ENCODE results near the gene ZBTB42.

The ZBTB42 gene

GRCh38 chr14:104800771-104801519 lies at the start of gene ZBTB42:
Gene ZBTB42 (plus strand): TSS chr14:104801101. CDS start chr14:104801198, 97 bp downstream.
- peak; percentile 74 for DNase-seq

DNA sequence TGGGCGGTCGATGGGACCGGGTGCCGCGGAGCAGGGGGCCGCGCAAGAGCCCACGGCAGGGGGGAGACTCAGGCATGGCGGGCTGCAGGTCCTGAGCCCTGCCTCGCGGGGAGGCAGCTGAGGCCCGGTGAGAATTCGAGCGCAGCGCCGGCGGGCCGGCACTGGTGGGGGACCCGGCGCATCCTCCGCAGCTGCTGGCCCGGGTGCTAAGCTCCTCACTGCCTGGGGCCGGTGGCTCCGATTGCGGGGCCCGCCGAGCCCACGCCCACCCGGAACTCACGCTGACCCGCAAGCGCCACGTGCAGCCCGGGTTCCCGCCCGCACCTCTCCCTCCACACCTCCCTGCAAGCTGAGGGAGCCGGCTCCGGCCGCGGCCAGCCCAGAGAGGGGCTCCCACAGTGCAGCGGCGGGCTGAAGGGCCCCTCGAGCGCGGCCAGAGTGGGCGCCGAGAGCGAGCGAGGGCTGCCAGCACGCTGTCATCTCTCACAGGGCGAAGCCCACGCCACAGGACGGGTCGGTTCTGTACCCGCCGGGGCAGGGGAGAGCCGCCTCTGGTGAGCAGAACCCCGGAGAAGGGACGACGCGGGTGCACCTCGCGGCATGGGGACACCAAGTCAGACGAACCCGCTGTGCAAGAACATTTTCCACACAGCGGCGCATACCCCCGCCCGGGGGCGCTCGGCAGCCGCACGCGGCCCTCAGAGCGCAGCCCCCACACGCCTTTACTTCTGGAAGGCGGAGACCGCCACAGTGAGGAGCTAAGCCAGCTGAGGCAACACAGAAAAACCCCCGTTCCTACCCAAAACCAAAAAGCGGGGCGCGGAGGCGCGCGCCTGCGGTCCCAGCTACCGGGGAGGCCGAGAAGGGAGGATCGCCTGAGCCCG lies 49.1 kb upstream of the ZBTB42 start:
- no peak for DNase-seq

GRCh38 chr14:104752423-104752734 lies 48.5 kb upstream of the ZBTB42 start:
- no peak for DNase-seq

- peak; percentile 100 for DNase-seq
Measured at GRCh38 chr14:104752735-104753527, 48.0 kb upstream of the ZBTB42 start, which contains the start of gene SIVA1. Gene SIVA1 (plus strand): TSS chr14:104753147. CDS start chr14:104753202, 55 bp downstream.

GRCh38 chr14:104753528-104754212 lies 47.2 kb upstream of the ZBTB42 start:
- DNase-seq: peak; percentile 36

DNA sequence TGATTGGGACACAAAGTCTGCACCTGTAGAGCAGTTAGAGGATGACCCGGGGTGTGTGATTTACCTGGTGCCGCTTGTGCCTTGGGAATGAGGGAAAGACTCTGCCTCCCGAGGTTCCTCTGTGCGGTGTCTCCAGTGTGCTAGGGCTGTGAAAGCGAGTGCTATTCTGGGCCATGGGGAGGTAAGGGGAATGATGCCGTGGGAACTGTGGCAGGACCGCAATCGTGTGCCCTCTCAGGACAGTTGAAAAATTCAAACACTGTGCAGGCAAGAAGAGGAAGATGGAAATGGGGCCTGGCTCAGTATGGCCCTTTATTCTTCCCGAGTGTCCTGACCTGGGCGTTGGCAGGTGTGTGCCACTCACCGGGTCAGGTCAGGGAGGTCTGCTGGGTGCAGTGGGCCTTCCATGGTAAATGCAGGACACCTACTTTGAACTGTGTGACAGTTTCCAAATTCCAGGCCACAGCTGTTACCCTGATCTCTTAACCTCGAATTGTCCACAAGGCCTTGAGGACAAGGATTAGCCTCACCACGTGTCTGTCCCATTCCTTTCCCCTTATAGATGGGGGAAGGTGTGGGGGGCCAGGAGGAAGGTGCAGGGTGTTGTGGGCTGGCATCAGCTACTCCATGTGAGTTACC lies 46.6 kb upstream of the ZBTB42 start:
- no peak for DNase-seq

GRCh38 chr14:104755621-104756020 lies 45.3 kb upstream of the ZBTB42 start:
- DNase-seq: no peak

DNA sequence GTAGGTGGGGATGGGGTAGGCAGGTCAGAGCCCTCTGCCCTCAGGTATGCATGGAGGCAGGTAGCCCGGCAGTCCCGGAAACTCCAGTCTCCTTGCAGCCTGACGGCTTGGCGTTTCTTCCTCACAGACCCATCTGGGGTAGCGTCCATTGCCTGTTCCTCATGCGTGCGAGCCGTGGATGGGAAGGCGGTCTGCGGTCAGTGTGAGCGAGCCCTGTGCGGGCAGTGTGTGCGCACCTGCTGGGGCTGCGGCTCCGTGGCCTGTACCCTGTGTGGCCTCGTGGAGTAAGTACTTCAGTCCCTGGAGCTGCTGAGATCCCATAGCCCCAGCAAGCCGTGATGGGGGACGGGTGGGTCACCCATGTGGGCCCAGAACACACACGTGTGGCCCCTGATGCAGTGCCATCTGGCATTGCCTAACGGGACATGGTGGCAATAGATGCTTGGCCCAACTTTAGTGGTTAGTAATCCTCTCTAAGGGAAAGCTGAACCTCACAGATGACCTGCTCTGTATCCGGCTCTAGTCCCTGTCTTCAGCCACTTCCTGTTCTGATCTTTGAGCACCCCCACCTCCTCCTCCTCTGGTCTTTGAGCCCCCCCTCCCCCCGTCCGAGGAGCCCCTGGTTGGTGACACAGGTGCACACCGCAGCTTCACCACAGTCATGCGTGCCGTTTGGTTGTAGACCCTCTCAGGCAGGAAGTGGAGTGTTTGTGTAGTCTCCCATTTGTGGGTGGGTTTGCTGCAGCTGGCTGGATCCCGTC lies 44.2 kb upstream of the ZBTB42 start:
- no peak for DNase-seq

GRCh38 chr14:104757238-104757585 lies 43.7 kb upstream of the ZBTB42 start:
- DNase-seq: no peak

DNA sequence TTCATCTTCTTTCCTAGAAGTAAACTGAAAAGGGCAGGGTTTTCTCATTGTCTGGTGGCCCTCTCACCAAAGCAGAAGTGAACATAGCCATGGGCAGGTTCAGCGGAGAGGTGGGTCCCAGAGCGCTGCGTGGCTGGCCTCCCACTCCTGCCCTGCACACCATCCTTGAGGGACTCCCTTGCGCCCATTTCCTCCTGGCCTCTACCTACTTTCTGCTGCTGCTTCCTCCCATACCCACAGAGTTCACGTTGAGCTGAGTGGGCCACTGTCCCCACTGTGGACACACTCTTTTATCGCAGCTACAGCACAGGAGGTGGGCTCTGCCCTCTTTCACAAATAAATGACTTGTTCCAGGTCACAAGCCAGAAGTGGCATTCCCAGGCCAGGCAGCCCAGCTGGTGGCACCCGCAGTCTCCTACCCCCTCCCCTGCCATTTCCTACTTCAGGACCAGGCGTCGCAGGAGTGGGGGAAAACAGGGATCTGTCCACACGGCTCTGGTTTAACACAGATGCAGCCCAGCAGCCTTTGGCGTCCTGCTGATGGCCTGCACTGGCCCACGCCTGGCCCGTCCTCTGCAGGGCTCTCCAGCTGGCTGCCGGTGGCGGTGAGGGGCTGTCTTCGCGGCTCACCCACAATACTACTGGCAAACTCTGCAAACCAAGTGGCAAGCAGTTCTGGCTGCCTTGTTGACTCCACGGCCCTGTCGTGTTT lies 43.1 kb upstream of the ZBTB42 start:
- no peak for DNase-seq

DNA sequence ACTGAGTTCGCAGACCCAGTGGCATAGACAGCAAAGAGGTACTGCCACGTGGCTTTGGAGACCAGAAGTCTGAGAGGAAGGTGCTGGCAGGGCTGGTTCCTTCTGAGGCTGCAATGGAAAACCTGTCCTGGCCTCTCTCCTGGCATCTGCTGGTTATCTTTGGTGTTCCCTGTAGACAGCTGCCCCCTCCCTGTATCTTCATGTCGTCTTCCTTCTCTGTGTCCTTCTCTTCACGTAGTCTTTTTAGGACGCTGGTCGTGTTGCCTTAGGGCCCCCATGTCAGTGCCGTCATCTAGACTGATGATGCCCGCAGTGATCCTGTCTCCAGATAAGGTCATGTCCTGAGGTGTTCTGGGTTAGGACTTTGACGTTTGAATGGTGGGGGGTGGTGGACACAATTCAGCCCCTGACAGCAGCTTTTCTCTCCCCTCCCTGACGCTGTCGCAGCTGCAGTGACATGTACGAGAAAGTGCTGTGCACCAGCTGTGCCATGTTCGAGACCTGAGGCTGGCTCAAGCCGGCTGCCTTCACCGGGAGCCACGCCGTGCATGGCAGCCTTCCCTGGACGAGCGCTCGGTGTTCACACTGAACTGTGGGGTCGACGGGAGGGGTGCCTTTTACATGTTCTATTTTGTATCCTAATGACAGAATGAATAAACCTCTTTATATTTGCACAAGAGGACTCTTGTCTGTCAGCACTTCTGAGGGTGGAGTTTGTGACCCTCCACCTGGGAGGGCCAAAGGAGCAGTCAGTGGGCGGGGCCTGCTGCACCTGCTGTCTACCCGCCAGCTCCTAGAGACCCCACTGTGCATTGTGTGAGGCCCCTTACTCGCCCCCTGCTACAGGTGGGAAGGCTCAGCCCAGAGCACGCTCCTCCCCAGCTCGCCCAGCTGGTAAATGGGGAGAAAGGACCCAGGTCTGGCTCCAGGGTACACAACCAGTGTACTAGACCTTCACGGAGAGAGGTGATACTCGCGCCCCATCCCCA lies 41.6 kb upstream of the ZBTB42 start:
- no peak for DNase-seq

- no peak for DNase-seq
Measured at GRCh38 chr14:104765517-104765916, 35.4 kb upstream of the ZBTB42 start.

GRCh38 chr14:104766256-104766862 lies 34.5 kb upstream of the ZBTB42 start:
- no peak for DNase-seq

- no peak for DNase-seq
Measured at GRCh38 chr14:104766863-104767633, 33.9 kb upstream of the ZBTB42 start.

- DNase-seq: no peak
Measured at GRCh38 chr14:104767634-104767918, 33.3 kb upstream of the ZBTB42 start.

DNA sequence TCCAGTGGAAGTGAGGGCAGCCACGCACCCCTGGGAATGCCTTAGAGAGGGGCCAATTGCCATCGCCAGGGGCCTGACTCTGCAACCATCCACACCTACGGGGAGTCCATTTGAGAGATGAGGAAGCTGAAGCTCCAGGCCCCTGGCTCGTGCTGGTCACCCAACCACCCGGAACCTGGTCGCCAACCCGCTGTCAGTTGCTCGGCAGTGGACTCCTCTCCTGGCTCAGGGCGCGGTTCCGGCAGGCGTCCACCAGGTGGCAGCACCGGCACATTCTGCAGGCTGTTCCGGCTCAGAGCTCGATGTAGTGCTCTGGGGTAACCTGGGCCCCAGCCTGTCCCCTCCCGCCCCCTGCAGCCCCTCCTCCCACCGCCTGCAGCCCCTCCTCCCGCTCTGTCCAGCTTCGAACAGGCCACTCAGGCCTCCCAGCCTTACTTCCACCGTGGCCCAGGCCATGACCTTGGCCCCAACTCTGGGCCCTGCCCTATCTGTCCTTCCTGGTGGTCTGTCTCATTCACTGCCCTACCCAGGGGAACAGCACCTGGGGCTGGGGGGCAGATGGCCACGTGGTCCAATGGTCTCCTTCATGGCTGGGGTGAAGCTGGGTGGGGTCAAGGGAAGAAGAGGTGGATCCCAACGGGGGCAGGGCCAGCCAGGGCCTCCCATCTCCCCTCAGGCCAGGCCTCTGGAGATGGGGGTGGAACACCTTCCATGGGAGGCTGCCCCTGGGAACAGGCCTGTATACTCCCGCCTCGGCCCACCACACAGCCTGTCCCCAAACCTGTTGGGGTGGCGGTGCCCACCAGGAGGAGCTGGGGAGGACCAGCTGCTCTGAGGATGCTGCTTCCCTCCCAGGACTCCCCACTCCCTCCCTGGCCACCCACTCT lies 32.2 kb upstream of the ZBTB42 start:
- peak; percentile 98 for DNase-seq

- DNase-seq: no peak
Measured at GRCh38 chr14:104769324-104770071, 31.4 kb upstream of the ZBTB42 start.

Measured in stimulated activated CD8-positive, alpha-beta memory T cell treated with anti-CD3 and anti-CD28 coated beads, Interleukin-4, amount 100 ng/mL, for 48 hours (primary cell).